HG02938 (cell line): ENCODE results near the gene MAS1.
"Not testable (repeated sequence)": the region's sequence is repeated elsewhere in the genome, so short reads cannot be mapped to it uniquely, and the experiment has no call there.

Experiments used
- ATAC-seq: cut with Tn5 transposase; IDR thresholded peaks from one replicate; pipeline ENCODE4 v1.9.1; 2021; ENCODE audit warnings: mild to moderate bottlenecking, moderate library complexity; ENCODE audit not compliant: unreplicated experiment

The MAS1 gene

GRCh38 chr6:159890792-159891191 lies at the start of gene MAS1:
TSS of gene MAS1 (plus strand) at chr6:159890988. CDS start at chr6:159906956, 15,968 bp downstream.
- no peak for ATAC-seq

GRCh38 chr6:159842035-159842434 lies 48.8 kb upstream of the MAS1 start:
- ATAC-seq: no peak

- no peak for ATAC-seq
Observed at GRCh38 chr6:159844737-159845645, 45.8 kb upstream of the MAS1 start.

- ATAC-seq: not testable (repeated sequence)
Observed at GRCh38 chr6:159848552-159848951, 42.2 kb upstream of the MAS1 start.

GRCh38 chr6:159849851-159850250 lies 40.9 kb upstream of the MAS1 start:
- ATAC-seq: not testable (repeated sequence)

- ATAC-seq: no peak
Observed at GRCh38 chr6:159852877-159853276, 37.9 kb upstream of the MAS1 start.

- no peak for ATAC-seq
Observed at GRCh38 chr6:159853754-159854153, 37.0 kb upstream of the MAS1 start.

- no peak for ATAC-seq
Observed at GRCh38 chr6:159854959-159855358, 35.8 kb upstream of the MAS1 start.

- ATAC-seq: no peak
Observed at GRCh38 chr6:159858259-159858658, 32.5 kb upstream of the MAS1 start.

- no peak for ATAC-seq
Observed at GRCh38 chr6:159860482-159860881, 30.3 kb upstream of the MAS1 start.

- ATAC-seq: no peak
Observed at GRCh38 chr6:159862103-159862502, 28.7 kb upstream of the MAS1 start.

GRCh38 chr6:159863341-159863740 lies 27.4 kb upstream of the MAS1 start:
- not testable (repeated sequence) for ATAC-seq

GRCh38 chr6:159865226-159865920 lies 25.4 kb upstream of the MAS1 start:
- ATAC-seq: no peak

- no peak for ATAC-seq
Observed at GRCh38 chr6:159866286-159867247, 24.2 kb upstream of the MAS1 start.

GRCh38 chr6:159871241-159871640 lies 19.5 kb upstream of the MAS1 start:
- ATAC-seq: no peak

- ATAC-seq: no peak
Observed at GRCh38 chr6:159871906-159872305, 18.9 kb upstream of the MAS1 start.

GRCh38 chr6:159874435-159874834 lies 16.4 kb upstream of the MAS1 start:
- no peak for ATAC-seq

- no peak for ATAC-seq
Observed at GRCh38 chr6:159875194-159875593, 15.6 kb upstream of the MAS1 start.

GRCh38 chr6:159876242-159876641 lies 14.5 kb upstream of the MAS1 start:
- ATAC-seq: no peak

GRCh38 chr6:159877256-159877808 lies 13.5 kb upstream of the MAS1 start:
- ATAC-seq: no peak

- no peak for ATAC-seq
Observed at GRCh38 chr6:159878341-159878740, 12.4 kb upstream of the MAS1 start.
